SH-SY5Y (cell line): Measurements from ENCODE around the gene LRBA.

Experiments used
- GATA2 ChIP-seq: IDR thresholded peaks from 2 replicates; pipeline ENCODE4 v1.6.1; 2011; ENCODE audit warnings: mild to moderate bottlenecking, low read depth, low read length
- GATA3 ChIP-seq: IDR thresholded peaks from 2 replicates; pipeline ENCODE4 v1.6.1; 2011; ENCODE audit warnings: low read depth, mild to moderate bottlenecking, low read length, moderate library complexity

DNA sequence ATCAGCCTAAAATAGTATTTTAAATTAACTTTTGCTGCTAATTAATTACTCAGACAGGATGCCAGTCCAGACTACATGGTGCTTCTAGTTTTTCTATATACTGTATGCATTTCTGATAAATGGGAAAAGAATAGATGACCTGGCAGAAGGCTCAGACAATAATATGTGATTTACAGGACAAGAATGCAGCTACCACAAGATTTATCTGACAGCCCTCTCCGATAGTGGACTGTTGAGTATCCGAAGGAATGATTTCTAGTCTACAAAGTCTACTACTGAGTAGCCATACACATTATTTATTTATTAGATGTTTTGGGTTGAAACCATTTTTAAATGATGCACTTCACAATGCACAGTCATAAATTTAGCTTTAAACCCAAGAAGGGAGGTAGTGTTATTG is 220.4 kb downstream of the LRBA start:
- no peak for TF ChIP-seq GATA2
- TF ChIP-seq GATA3 = no peak
